Testis (tissue), 2 donors: ENCODE measurements around the gene DFFB.

Experiments used
- CTCF ChIP-seq, 3 experiments: fragments of 450-650 bp in 2 of 3; fragments of 200-600 bp in 1 of 3; sonication (generic) in 1 of 3; IDR thresholded peaks; one replicate each; pipeline ENCODE4 v1.5.1; 2016 to 2019; ENCODE audit warnings: antibody characterized with exemption in 3 of 3, mild to moderate bottlenecking in 2 of 3, moderate library complexity in 1 of 3
- POLR2A ChIP-seq: fragments of 450-650 bp; IDR thresholded peaks from one replicate; pipeline ENCODE4 v1.6.1; 2017; ENCODE audit warnings: antibody characterized with exemption, mild to moderate bottlenecking, moderate library complexity

DNA sequence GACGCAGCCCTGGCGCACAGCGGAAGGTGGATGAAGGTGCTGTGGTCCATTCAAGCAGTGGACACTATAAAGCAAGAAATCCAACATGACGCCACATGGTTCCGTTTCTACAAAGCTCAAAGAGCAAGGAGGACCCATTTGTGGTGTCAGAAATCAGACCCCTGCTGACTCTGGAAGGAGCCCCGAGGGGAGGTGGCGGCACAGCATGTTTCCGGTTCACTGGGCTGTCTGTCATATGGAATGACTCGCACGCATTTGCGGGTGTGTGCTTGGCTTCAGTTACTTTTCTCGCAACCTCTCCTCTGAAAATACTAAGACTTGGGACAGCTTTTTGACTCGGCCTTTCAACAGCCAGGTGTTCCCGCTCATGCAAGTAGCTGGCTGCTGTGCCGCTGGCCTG, 31.9 kb upstream of the DFFB start:
- TF ChIP-seq CTCF (IDR thresholded peaks at IDR 0.05) (no peak), POLR2A (no peak)
